GM23338 (cell line): ENCODE results near the gene SCAF8. TPM values are rescaled to one million over a fixed set of nuclear protein-coding genes. Genes with fewer than 3 reads are reported as not detected.
A peak's percentile ranks its signal among the peaks of the same experiment; 100 is the strongest.

Source experiments
- ATAC-seq: fragments of 200-7000 bp; cut with Tn5 transposase; 3 replicates; pipeline ENCODE4 v1.9.1; 2020
- DNase-seq: peaks from one replicate; pipeline ENCODE4 v3.0.0-alpha.2; 2015; ENCODE audit warnings: low spot score
- H2AFZ ChIP-seq: fragments of 200-600 bp; sonication (generic); 2 replicates; pipeline ENCODE4 v1.8.0; 2016; ENCODE audit warnings: antibody characterized with exemption, mild to moderate bottlenecking, moderate library complexity
- H3F3A ChIP-seq: fragments of 200-600 bp; sonication (generic); replicated peaks from 2 replicates; pipeline ENCODE4 v1.8.0; 2017; ENCODE audit warnings: antibody characterized with exemption, mixed run types, low read depth
- H3K27ac ChIP-seq: fragments of 200-600 bp; sonication (generic); 2 replicates; pipeline ENCODE4 v1.6.1; 2016; ENCODE audit warnings: low read depth
- H3K27me3 ChIP-seq: fragments of 200-600 bp; sonication (generic); 2 replicates; pipeline ENCODE4 v1.8.0; 2016; ENCODE audit warnings: mild to moderate bottlenecking, mixed run types, moderate library complexity; ENCODE audit not compliant: insufficient read depth
- H3K36me3 ChIP-seq: fragments of 200-600 bp; sonication (generic); 2 replicates; pipeline ENCODE4 v1.8.0; 2016; ENCODE audit warnings: mild to moderate bottlenecking; ENCODE audit not compliant: insufficient read depth
- H3K4me1 ChIP-seq: fragments of 200-600 bp; sonication (generic); 2 replicates; pipeline ENCODE4 v1.8.0; 2016; ENCODE audit warnings: mild to moderate bottlenecking, moderate library complexity; ENCODE audit not compliant: insufficient read depth
- H3K4me2 ChIP-seq: fragments of 200-600 bp; sonication (generic); 2 replicates; pipeline ENCODE4 v1.7.1; 2017; ENCODE audit warnings: mixed run types
- H3K4me3 ChIP-seq: fragments of 200-600 bp; sonication (generic); 2 replicates; pipeline ENCODE4 v1.6.1; 2016; ENCODE audit warnings: mixed run types
- H3K79me2 ChIP-seq: fragments of 200-600 bp; sonication (generic); replicated peaks from 2 replicates; pipeline ENCODE4 v1.8.0; 2017; ENCODE audit warnings: mild to moderate bottlenecking; ENCODE audit not compliant: insufficient read depth
- H3K9me2 ChIP-seq: fragments of 200-600 bp; sonication (generic); 2 replicates; pipeline ENCODE4 v1.8.0; 2017; ENCODE audit not compliant: insufficient read depth
- H4K20me1 ChIP-seq: fragments of 200-600 bp; sonication (generic); replicated peaks from 2 replicates; pipeline ENCODE4 v1.8.0; 2017; ENCODE audit warnings: mild to moderate bottlenecking; ENCODE audit not compliant: insufficient read depth
- H3K27ac Mint-ChIP-seq: 2 replicates; pipeline ENCODE4 v1.8.0; 2020; ENCODE audit warnings: inconsistent platforms, mild to moderate bottlenecking, moderate library complexity, mixed read lengths
- H3K27me3 Mint-ChIP-seq: 3 replicates; pipeline ENCODE4 v1.8.0; 2022; ENCODE audit warnings: low read depth, mild to moderate bottlenecking, moderate library complexity, mixed read lengths, inconsistent platforms; ENCODE audit not compliant: insufficient read depth, poor library complexity
- H3K36me3 Mint-ChIP-seq: 3 replicates; pipeline ENCODE4 v1.8.0; 2021; ENCODE audit warnings: low read depth, mild to moderate bottlenecking, inconsistent platforms, moderate library complexity, mixed read lengths
- H3K4me1 Mint-ChIP-seq: 3 replicates; pipeline ENCODE4 v1.8.0; 2020; ENCODE audit warnings: mild to moderate bottlenecking, inconsistent platforms, mixed read lengths
- H3K4me3 Mint-ChIP-seq: 3 replicates; pipeline ENCODE4 v1.8.0; 2021; ENCODE audit warnings: moderate library complexity, mild to moderate bottlenecking, inconsistent platforms, mixed read lengths
- H3K9me3 Mint-ChIP-seq: 3 replicates; pipeline ENCODE4 v1.8.0; 2020; ENCODE audit warnings: moderate library complexity, mild to moderate bottlenecking, inconsistent platforms, mixed read lengths
- CREB1 ChIP-seq: fragments of 250-450 bp; sonication (Bioruptor Pico); IDR thresholded peaks from 2 replicates; pipeline ENCODE4 v1.5.0; 2020; ENCODE audit warnings: low read depth, mild to moderate bottlenecking, moderate library complexity
- EZH2 ChIP-seq: fragments of 200-600 bp; sonication (generic); IDR thresholded peaks from one replicate; pipeline ENCODE4 v1.8.0; 2017; ENCODE audit warnings: antibody characterized with exemption, mild to moderate bottlenecking, low read depth; ENCODE audit not compliant: unreplicated experiment
- EZH2phosphoT487 ChIP-seq: fragments of 200-600 bp; sonication (generic); IDR thresholded peaks from one replicate; pipeline ENCODE4 v1.8.1; 2018; ENCODE audit warnings: antibody characterized with exemption; ENCODE audit not compliant: unreplicated experiment
- JUNB ChIP-seq: IDR thresholded peaks from one replicate; pipeline ENCODE4 v1.6.1; 2016; ENCODE audit warnings: antibody characterized with exemption; ENCODE audit not compliant: unreplicated experiment
- NANOG ChIP-seq: IDR thresholded peaks from 2 replicates; pipeline ENCODE4 v1.6.1; 2016; ENCODE audit warnings: antibody characterized with exemption, borderline replicate concordance
- POLR2AphosphoS5 ChIP-seq: IDR thresholded peaks from 2 replicates; pipeline ENCODE4 v1.6.1; 2016; ENCODE audit warnings: antibody characterized with exemption, low read depth
- STAT1 ChIP-seq: IDR thresholded peaks from one replicate; pipeline ENCODE4 v1.6.1; 2016; ENCODE audit warnings: antibody characterized with exemption; ENCODE audit not compliant: unreplicated experiment
- ZNF114 ChIP-seq: fragments of 250-450 bp; sonication (Bioruptor Pico); IDR thresholded peaks from 2 replicates; pipeline ENCODE4 v1.5.0; 2020; ENCODE audit warnings: mild to moderate bottlenecking, moderate library complexity
- ZNF331 ChIP-seq: fragments of 250-450 bp; sonication (Bioruptor Pico); IDR thresholded peaks from 2 replicates; pipeline ENCODE4 v1.5.0; 2020; ENCODE audit warnings: low read depth, mild to moderate bottlenecking, moderate library complexity
- polyA plus RNA-seq: library from polyadenylated mRNA; unstranded; fragments of >200 nt; fragmentation: Nextera tagmentation; extraction: Ambion mirVana; gene quantifications from 2 replicates; pipeline ENCODE4 v1.2.1, GENCODE V29; 2016
- total RNA-seq: library from RNA; depleted of rRNA; stranded (reverse); fragments of >200 nt; shearing (Covaris generic); gene quantifications from 2 replicates; pipeline ENCODE4 v1.2.3, GENCODE V29; 2014
- TF ChIP-seq, protein P1 (sequence below), 2 experiments: fragments of 200-600 bp in 1 of 2; sonication (generic) in 1 of 2; conservative IDR thresholded peaks; 2 replicates each; pipeline versions ENCODE4 v1.5.1 to v1.6.1; 2016 to 2017; ENCODE audit warnings: antibody characterized with exemption in 2 of 2, low read depth in 2 of 2, mild to moderate bottlenecking in 2 of 2, moderate library complexity in 1 of 2
- TF ChIP-seq, protein P2 (sequence below): fragments of 250-450 bp; sonication (Bioruptor Pico); IDR thresholded peaks from 2 replicates; pipeline ENCODE4 v1.5.0; 2020; ENCODE audit warnings: mild to moderate bottlenecking, moderate library complexity
- TF ChIP-seq, protein P3 (sequence below): IDR thresholded peaks from 2 replicates; pipeline ENCODE4 v1.6.1; 2016; ENCODE audit warnings: antibody characterized with exemption
- TF ChIP-seq, protein P4 (sequence below): IDR thresholded peaks from one replicate; pipeline ENCODE4 v1.6.1; 2018; ENCODE audit warnings: antibody characterized with exemption; ENCODE audit not compliant: unreplicated experiment

Gene SCAF8
- total and polyA plus RNA-seq, 2 experiments from 2014 or later, result 13.8 to 37.9 TPM

DNA sequence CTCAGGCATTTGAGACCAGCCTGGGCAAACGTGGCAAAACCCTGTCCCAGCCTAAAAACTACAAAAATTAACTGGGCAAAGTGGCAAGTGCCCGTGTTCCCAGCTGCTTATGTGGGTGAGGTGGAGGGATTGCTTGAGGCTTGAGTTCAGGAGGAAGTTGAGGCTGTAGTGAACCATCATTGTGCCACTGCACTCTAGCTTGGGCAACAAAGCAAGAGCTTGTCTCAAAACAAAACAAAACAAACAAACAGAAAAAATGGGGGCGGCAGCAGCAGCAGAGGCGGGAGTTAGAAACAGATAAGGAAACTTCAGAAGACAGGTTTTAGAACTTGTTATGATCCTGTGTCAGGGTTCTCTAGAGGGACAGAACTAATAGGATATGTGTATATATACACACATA lies 49.0 kb downstream of the SCAF8 start:
- H3K27me3 ChIP-seq, result no peaks in the 10 kb centered on the region
- H3K36me3 ChIP-seq, result no peaks in the 10 kb centered on the region
- ATAC-seq, result no peak
- TF ChIP-seq, protein P1, sequence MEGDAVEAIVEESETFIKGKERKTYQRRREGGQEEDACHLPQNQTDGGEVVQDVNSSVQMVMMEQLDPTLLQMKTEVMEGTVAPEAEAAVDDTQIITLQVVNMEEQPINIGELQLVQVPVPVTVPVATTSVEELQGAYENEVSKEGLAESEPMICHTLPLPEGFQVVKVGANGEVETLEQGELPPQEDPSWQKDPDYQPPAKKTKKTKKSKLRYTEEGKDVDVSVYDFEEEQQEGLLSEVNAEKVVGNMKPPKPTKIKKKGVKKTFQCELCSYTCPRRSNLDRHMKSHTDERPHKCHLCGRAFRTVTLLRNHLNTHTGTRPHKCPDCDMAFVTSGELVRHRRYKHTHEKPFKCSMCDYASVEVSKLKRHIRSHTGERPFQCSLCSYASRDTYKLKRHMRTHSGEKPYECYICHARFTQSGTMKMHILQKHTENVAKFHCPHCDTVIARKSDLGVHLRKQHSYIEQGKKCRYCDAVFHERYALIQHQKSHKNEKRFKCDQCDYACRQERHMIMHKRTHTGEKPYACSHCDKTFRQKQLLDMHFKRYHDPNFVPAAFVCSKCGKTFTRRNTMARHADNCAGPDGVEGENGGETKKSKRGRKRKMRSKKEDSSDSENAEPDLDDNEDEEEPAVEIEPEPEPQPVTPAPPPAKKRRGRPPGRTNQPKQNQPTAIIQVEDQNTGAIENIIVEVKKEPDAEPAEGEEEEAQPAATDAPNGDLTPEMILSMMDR (conservative IDR thresholded peaks at IDR 0.05; ENCODE audit: low read depth in 2 of 2), result no peak
- TF ChIP-seq STAT1 (no peak), EZH2 (no peak), ZNF331 (CRISPR knock-in tag) (no peak), CREB1 (no peak), POLR2AphosphoS5 (no peak), EZH2phosphoT487 (no peak), JUNB (no peak), NANOG (no peak), ZNF114 (CRISPR knock-in tag) (no peak)
- TF ChIP-seq, protein P2, sequence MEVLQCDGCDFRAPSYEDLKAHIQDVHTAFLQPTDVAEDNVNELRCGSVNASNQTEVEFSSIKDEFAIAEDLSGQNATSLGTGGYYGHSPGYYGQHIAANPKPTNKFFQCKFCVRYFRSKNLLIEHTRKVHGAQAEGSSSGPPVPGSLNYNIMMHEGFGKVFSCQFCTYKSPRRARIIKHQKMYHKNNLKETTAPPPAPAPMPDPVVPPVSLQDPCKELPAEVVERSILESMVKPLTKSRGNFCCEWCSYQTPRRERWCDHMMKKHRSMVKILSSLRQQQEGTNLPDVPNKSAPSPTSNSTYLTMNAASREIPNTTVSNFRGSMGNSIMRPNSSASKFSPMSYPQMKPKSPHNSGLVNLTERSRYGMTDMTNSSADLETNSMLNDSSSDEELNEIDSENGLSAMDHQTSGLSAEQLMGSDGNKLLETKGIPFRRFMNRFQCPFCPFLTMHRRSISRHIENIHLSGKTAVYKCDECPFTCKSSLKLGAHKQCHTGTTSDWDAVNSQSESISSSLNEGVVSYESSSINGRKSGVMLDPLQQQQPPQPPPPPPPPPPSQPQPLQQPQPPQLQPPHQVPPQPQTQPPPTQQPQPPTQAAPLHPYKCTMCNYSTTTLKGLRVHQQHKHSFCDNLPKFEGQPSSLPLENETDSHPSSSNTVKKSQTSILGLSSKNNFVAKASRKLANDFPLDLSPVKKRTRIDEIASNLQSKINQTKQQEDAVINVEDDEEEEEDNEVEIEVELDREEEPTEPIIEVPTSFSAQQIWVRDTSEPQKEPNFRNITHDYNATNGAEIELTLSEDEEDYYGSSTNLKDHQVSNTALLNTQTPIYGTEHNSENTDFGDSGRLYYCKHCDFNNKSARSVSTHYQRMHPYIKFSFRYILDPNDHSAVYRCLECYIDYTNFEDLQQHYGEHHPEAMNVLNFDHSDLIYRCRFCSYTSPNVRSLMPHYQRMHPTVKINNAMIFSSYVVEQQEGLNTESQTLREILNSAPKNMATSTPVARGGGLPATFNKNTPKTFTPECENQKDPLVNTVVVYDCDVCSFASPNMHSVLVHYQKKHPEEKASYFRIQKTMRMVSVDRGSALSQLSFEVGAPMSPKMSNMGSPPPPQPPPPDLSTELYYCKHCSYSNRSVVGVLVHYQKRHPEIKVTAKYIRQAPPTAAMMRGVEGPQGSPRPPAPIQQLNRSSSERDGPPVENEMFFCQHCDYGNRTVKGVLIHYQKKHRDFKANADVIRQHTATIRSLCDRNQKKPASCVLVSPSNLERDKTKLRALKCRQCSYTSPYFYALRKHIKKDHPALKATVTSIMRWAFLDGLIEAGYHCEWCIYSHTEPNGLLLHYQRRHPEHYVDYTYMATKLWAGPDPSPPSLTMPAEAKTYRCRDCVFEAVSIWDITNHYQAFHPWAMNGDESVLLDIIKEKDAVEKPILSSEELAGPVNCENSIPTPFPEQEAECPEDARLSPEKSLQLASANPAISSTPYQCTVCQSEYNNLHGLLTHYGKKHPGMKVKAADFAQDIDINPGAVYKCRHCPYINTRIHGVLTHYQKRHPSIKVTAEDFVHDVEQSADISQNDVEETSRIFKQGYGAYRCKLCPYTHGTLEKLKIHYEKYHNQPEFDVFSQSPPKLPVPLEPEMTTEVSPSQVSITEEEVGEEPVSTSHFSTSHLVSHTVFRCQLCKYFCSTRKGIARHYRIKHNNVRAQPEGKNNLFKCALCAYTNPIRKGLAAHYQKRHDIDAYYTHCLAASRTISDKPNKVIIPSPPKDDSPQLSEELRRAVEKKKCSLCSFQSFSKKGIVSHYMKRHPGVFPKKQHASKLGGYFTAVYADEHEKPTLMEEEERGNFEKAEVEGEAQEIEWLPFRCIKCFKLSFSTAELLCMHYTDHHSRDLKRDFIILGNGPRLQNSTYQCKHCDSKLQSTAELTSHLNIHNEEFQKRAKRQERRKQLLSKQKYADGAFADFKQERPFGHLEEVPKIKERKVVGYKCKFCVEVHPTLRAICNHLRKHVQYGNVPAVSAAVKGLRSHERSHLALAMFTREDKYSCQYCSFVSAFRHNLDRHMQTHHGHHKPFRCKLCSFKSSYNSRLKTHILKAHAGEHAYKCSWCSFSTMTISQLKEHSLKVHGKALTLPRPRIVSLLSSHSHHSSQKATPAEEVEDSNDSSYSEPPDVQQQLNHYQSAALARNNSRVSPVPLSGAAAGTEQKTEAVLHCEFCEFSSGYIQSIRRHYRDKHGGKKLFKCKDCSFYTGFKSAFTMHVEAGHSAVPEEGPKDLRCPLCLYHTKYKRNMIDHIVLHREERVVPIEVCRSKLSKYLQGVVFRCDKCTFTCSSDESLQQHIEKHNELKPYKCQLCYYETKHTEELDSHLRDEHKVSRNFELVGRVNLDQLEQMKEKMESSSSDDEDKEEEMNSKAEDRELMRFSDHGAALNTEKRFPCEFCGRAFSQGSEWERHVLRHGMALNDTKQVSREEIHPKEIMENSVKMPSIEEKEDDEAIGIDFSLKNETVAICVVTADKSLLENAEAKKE (CRISPR knock-in tag), result no peak
- TF ChIP-seq, protein P3, sequence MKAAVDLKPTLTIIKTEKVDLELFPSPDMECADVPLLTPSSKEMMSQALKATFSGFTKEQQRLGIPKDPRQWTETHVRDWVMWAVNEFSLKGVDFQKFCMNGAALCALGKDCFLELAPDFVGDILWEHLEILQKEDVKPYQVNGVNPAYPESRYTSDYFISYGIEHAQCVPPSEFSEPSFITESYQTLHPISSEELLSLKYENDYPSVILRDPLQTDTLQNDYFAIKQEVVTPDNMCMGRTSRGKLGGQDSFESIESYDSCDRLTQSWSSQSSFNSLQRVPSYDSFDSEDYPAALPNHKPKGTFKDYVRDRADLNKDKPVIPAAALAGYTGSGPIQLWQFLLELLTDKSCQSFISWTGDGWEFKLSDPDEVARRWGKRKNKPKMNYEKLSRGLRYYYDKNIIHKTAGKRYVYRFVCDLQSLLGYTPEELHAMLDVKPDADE, result no peak
- TF ChIP-seq, protein P4, sequence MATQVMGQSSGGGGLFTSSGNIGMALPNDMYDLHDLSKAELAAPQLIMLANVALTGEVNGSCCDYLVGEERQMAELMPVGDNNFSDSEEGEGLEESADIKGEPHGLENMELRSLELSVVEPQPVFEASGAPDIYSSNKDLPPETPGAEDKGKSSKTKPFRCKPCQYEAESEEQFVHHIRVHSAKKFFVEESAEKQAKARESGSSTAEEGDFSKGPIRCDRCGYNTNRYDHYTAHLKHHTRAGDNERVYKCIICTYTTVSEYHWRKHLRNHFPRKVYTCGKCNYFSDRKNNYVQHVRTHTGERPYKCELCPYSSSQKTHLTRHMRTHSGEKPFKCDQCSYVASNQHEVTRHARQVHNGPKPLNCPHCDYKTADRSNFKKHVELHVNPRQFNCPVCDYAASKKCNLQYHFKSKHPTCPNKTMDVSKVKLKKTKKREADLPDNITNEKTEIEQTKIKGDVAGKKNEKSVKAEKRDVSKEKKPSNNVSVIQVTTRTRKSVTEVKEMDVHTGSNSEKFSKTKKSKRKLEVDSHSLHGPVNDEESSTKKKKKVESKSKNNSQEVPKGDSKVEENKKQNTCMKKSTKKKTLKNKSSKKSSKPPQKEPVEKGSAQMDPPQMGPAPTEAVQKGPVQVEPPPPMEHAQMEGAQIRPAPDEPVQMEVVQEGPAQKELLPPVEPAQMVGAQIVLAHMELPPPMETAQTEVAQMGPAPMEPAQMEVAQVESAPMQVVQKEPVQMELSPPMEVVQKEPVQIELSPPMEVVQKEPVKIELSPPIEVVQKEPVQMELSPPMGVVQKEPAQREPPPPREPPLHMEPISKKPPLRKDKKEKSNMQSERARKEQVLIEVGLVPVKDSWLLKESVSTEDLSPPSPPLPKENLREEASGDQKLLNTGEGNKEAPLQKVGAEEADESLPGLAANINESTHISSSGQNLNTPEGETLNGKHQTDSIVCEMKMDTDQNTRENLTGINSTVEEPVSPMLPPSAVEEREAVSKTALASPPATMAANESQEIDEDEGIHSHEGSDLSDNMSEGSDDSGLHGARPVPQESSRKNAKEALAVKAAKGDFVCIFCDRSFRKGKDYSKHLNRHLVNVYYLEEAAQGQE, result no peak
- no peaks in the 10 kb centered on the region for H3F3A ChIP-seq
- H3K9me2 ChIP-seq, result no peaks in the 10 kb centered on the region
- peaks cover 25% of the 10 kb centered on the region; the same call in 2 of the 3 replicates for H3K36me3 Mint-ChIP-seq
- H2AFZ ChIP-seq, result no peak overlapping the region
- peaks cover 95% of the 10 kb centered on the region for H3K79me2 ChIP-seq
- no peak overlapping the region; the same call in 1 of the 2 replicates for H3K27ac Mint-ChIP-seq
- H3K4me1 Mint-ChIP-seq, result peaks cover 29% of the 10 kb centered on the region
- no peak overlapping the region for H3K4me3 Mint-ChIP-seq
- 0 out of 2 replicates have a peak overlapping the region, but pooled peaks have one; percentile 30 for H3K27ac ChIP-seq
- H3K4me1 ChIP-seq, result peaks cover 16% of the 10 kb centered on the region
- H3K27me3 Mint-ChIP-seq, result peaks cover 1% of the 10 kb centered on the region
- no peak for DNase-seq
- no peak overlapping the region for H3K4me3 ChIP-seq
- no peak overlapping the region for H3K4me2 ChIP-seq
- no peaks in the 10 kb centered on the region for H3K9me3 Mint-ChIP-seq
- peaks cover 8% of the 10 kb centered on the region for H4K20me1 ChIP-seq
